Nephron progenitor cell (in vitro differentiated cells): ENCODE measurements around the gene FGD3.

ENCODE experiments used
- DNase-seq: peaks from one replicate; pipeline ENCODE4 v3.0.0; 2021
- H3K27ac Mint-ChIP-seq: 2 replicates; pipeline ENCODE4 v1.8.0; 2021; ENCODE audit warnings: mild to moderate bottlenecking, moderate library complexity, mixed read lengths
- H3K27me3 Mint-ChIP-seq: 2 replicates; pipeline ENCODE4 v1.8.0; 2021; ENCODE audit warnings: mild to moderate bottlenecking, low read depth, mixed read lengths; ENCODE audit not compliant: poor library complexity
- H3K36me3 Mint-ChIP-seq: 2 replicates; pipeline ENCODE4 v1.8.0; 2021; ENCODE audit warnings: low read depth, mixed read lengths
- H3K4me1 Mint-ChIP-seq: 2 replicates; pipeline ENCODE4 v1.8.0; 2021; ENCODE audit warnings: mixed read lengths
- H3K4me3 Mint-ChIP-seq: 2 replicates; pipeline ENCODE4 v1.8.0; 2021; ENCODE audit warnings: mild to moderate bottlenecking, moderate library complexity, mixed read lengths
- H3K9me3 Mint-ChIP-seq: 2 replicates; pipeline ENCODE4 v1.8.0; 2021; ENCODE audit warnings: mild to moderate bottlenecking, moderate library complexity, mixed read lengths
- CTCF ChIP-seq: fragments of 200-600 bp; sonication (generic); IDR thresholded peaks from 2 replicates; pipeline ENCODE4 v1.5.0; 2021; ENCODE audit warnings: antibody characterized with exemption

Gene FGD3

GRCh38 chr9:92931606-92932005 is 15.7 kb upstream of the FGD3 start:
- H3K4me3 Mint-ChIP-seq, result no peak overlapping the region
- H3K9me3 Mint-ChIP-seq, result peaks cover 4% of the 10 kb centered on the region
- no peaks in the 10 kb centered on the region for H3K4me1 Mint-ChIP-seq
- DNase-seq, result no peak
- no peak overlapping the region for H3K27ac Mint-ChIP-seq
- TF ChIP-seq CTCF, result no peak
- peaks cover 5% of the 10 kb centered on the region for H3K27me3 Mint-ChIP-seq
- no peaks in the 10 kb centered on the region for H3K36me3 Mint-ChIP-seq

GRCh38 chr9:92934321-92934720 is 13.0 kb upstream of the FGD3 start:
- no peak overlapping the region for H3K27ac Mint-ChIP-seq
- no peak for DNase-seq
- peaks cover 13% of the 10 kb centered on the region for H3K27me3 Mint-ChIP-seq
- H3K9me3 Mint-ChIP-seq, result no peaks in the 10 kb centered on the region
- H3K4me1 Mint-ChIP-seq, result no peaks in the 10 kb centered on the region
- no peak overlapping the region for H3K4me3 Mint-ChIP-seq
- no peak for TF ChIP-seq CTCF
- no peaks in the 10 kb centered on the region for H3K36me3 Mint-ChIP-seq

GRCh38 chr9:92938025-92938424 is 9.3 kb upstream of the FGD3 start:
- no peaks in the 10 kb centered on the region for H3K9me3 Mint-ChIP-seq

GRCh38 chr9:92941861-92942260 is 5.5 kb upstream of the FGD3 start:
- H3K4me3 Mint-ChIP-seq, result no peak overlapping the region
- no peak for DNase-seq
- TF ChIP-seq CTCF, result no peak
- H3K27ac Mint-ChIP-seq, result no peak overlapping the region
- peaks cover 8% of the 10 kb centered on the region for H3K27me3 Mint-ChIP-seq
- peaks cover 4% of the 10 kb centered on the region for H3K4me1 Mint-ChIP-seq
- peaks cover 16% of the 10 kb centered on the region for H3K9me3 Mint-ChIP-seq
- peaks cover 8% of the 10 kb centered on the region for H3K36me3 Mint-ChIP-seq

More at GRCh38 chr9:92938025-92938424, 9.3 kb upstream of the FGD3 start:
- H3K36me3 Mint-ChIP-seq, result no peaks in the 10 kb centered on the region
- TF ChIP-seq CTCF, result no peak
- no peak overlapping the region for H3K27ac Mint-ChIP-seq
- peaks cover 10% of the 10 kb centered on the region for H3K27me3 Mint-ChIP-seq
- no peaks in the 10 kb centered on the region for H3K4me1 Mint-ChIP-seq
- H3K4me3 Mint-ChIP-seq, result no peak overlapping the region
- no peak for DNase-seq

GRCh38 chr9:92942688-92943616 is 4.4 kb upstream of the FGD3 start:
- peaks cover 3% of the 10 kb centered on the region for H3K27me3 Mint-ChIP-seq
- no peak for DNase-seq

More at GRCh38 chr9:92942688-92943616, 4.4 kb upstream of the FGD3 start:
- peaks cover 9% of the 10 kb centered on the region for H3K36me3 Mint-ChIP-seq
- peaks cover 13% of the 10 kb centered on the region for H3K4me1 Mint-ChIP-seq
- H3K9me3 Mint-ChIP-seq, result peaks cover 18% of the 10 kb centered on the region
- no peak overlapping the region for H3K27ac Mint-ChIP-seq
- no peak for TF ChIP-seq CTCF
- no peak overlapping the region for H3K4me3 Mint-ChIP-seq
